GM23338 (cell line): Measurements from ENCODE around the gene AVP. TPM values are rescaled to one million over a fixed set of nuclear protein-coding genes. Genes with fewer than 3 reads are reported as not detected.

Experiments used
- ATAC-seq: fragments of 200-7000 bp; cut with Tn5 transposase; 3 replicates; pipeline ENCODE4 v1.9.1; 2020
- DNase-seq: peaks from one replicate; pipeline ENCODE4 v3.0.0-alpha.2; 2015; ENCODE audit warnings: low spot score
- H2AFZ ChIP-seq: fragments of 200-600 bp; sonication (generic); 2 replicates; pipeline ENCODE4 v1.8.0; 2016; ENCODE audit warnings: antibody characterized with exemption, mild to moderate bottlenecking, moderate library complexity
- H3F3A ChIP-seq: fragments of 200-600 bp; sonication (generic); replicated peaks from 2 replicates; pipeline ENCODE4 v1.8.0; 2017; ENCODE audit warnings: antibody characterized with exemption, mixed run types, low read depth
- H3K27ac ChIP-seq: fragments of 200-600 bp; sonication (generic); 2 replicates; pipeline ENCODE4 v1.6.1; 2016; ENCODE audit warnings: low read depth
- H3K27me3 ChIP-seq: fragments of 200-600 bp; sonication (generic); 2 replicates; pipeline ENCODE4 v1.8.0; 2016; ENCODE audit warnings: mild to moderate bottlenecking, mixed run types, moderate library complexity; ENCODE audit not compliant: insufficient read depth
- H3K36me3 ChIP-seq: fragments of 200-600 bp; sonication (generic); 2 replicates; pipeline ENCODE4 v1.8.0; 2016; ENCODE audit warnings: mild to moderate bottlenecking; ENCODE audit not compliant: insufficient read depth
- H3K4me1 ChIP-seq: fragments of 200-600 bp; sonication (generic); 2 replicates; pipeline ENCODE4 v1.8.0; 2016; ENCODE audit warnings: mild to moderate bottlenecking, moderate library complexity; ENCODE audit not compliant: insufficient read depth
- H3K4me2 ChIP-seq: fragments of 200-600 bp; sonication (generic); 2 replicates; pipeline ENCODE4 v1.7.1; 2017; ENCODE audit warnings: mixed run types
- H3K4me3 ChIP-seq: fragments of 200-600 bp; sonication (generic); 2 replicates; pipeline ENCODE4 v1.6.1; 2016; ENCODE audit warnings: mixed run types
- H3K79me2 ChIP-seq: fragments of 200-600 bp; sonication (generic); replicated peaks from 2 replicates; pipeline ENCODE4 v1.8.0; 2017; ENCODE audit warnings: mild to moderate bottlenecking; ENCODE audit not compliant: insufficient read depth
- H3K9me2 ChIP-seq: fragments of 200-600 bp; sonication (generic); 2 replicates; pipeline ENCODE4 v1.8.0; 2017; ENCODE audit not compliant: insufficient read depth
- H4K20me1 ChIP-seq: fragments of 200-600 bp; sonication (generic); replicated peaks from 2 replicates; pipeline ENCODE4 v1.8.0; 2017; ENCODE audit warnings: mild to moderate bottlenecking; ENCODE audit not compliant: insufficient read depth
- H3K27ac Mint-ChIP-seq: 2 replicates; pipeline ENCODE4 v1.8.0; 2020; ENCODE audit warnings: inconsistent platforms, mild to moderate bottlenecking, moderate library complexity, mixed read lengths
- H3K27me3 Mint-ChIP-seq: 3 replicates; pipeline ENCODE4 v1.8.0; 2022; ENCODE audit warnings: low read depth, mild to moderate bottlenecking, moderate library complexity, mixed read lengths, inconsistent platforms; ENCODE audit not compliant: insufficient read depth, poor library complexity
- H3K36me3 Mint-ChIP-seq: 3 replicates; pipeline ENCODE4 v1.8.0; 2021; ENCODE audit warnings: low read depth, mild to moderate bottlenecking, inconsistent platforms, moderate library complexity, mixed read lengths
- H3K4me1 Mint-ChIP-seq: 3 replicates; pipeline ENCODE4 v1.8.0; 2020; ENCODE audit warnings: mild to moderate bottlenecking, inconsistent platforms, mixed read lengths
- H3K4me3 Mint-ChIP-seq: 3 replicates; pipeline ENCODE4 v1.8.0; 2021; ENCODE audit warnings: moderate library complexity, mild to moderate bottlenecking, inconsistent platforms, mixed read lengths
- H3K9me3 Mint-ChIP-seq: 3 replicates; pipeline ENCODE4 v1.8.0; 2020; ENCODE audit warnings: moderate library complexity, mild to moderate bottlenecking, inconsistent platforms, mixed read lengths
- ETS1 ChIP-seq: IDR thresholded peaks from 2 replicates; pipeline ENCODE4 v1.6.1; 2016; ENCODE audit warnings: antibody characterized with exemption
- EZH2 ChIP-seq: fragments of 200-600 bp; sonication (generic); IDR thresholded peaks from one replicate; pipeline ENCODE4 v1.8.0; 2017; ENCODE audit warnings: antibody characterized with exemption, mild to moderate bottlenecking, low read depth; ENCODE audit not compliant: unreplicated experiment
- JUNB ChIP-seq: IDR thresholded peaks from one replicate; pipeline ENCODE4 v1.6.1; 2016; ENCODE audit warnings: antibody characterized with exemption; ENCODE audit not compliant: unreplicated experiment
- STAT1 ChIP-seq: IDR thresholded peaks from one replicate; pipeline ENCODE4 v1.6.1; 2016; ENCODE audit warnings: antibody characterized with exemption; ENCODE audit not compliant: unreplicated experiment
- ZNF462 ChIP-seq: fragments of 250-450 bp; sonication (Bioruptor Pico); IDR thresholded peaks from 2 replicates; pipeline ENCODE4 v1.5.0; 2020; ENCODE audit warnings: mild to moderate bottlenecking, moderate library complexity
- polyA plus RNA-seq: library from polyadenylated mRNA; unstranded; fragments of >200 nt; fragmentation: Nextera tagmentation; extraction: Ambion mirVana; gene quantifications from 2 replicates; pipeline ENCODE4 v1.2.1, GENCODE V29; 2016
- total RNA-seq: library from RNA; depleted of rRNA; stranded (reverse); fragments of >200 nt; shearing (Covaris generic); gene quantifications from 2 replicates; pipeline ENCODE4 v1.2.3, GENCODE V29; 2014

AVP gene
- total and polyA plus RNA-seq, 2 experiments from 2014 or later = 0.60 TPM; not detected in 1

- TF ChIP-seq ZNF462 (no peak), ETS1 (no peak), EZH2 (no peak)
Observed at GRCh38 chr20:3068075-3068474, 16.4 kb downstream of the AVP start (continued).

- no peaks in the 10 kb centered on the region for H3K79me2 ChIP-seq
- H3K27me3 ChIP-seq = peaks cover 20% of the 10 kb centered on the region
- H3K4me3 ChIP-seq = no peak overlapping the region
- no peak for DNase-seq
- H3K9me2 ChIP-seq = no peaks in the 10 kb centered on the region
- Mint-ChIP-seq H3K4me1 (peaks cover 2% of the 10 kb centered on the region), H3K9me3 (no peaks in the 10 kb centered on the region), H3K27ac (no peak overlapping the region), H3K4me3 (no peak overlapping the region), H3K36me3 (no peaks in the 10 kb centered on the region), H3K27me3 (peaks cover 19% of the 10 kb centered on the region)
- H3K4me2 ChIP-seq = no peak overlapping the region
- H3F3A ChIP-seq = 0 out of 2 replicates have a peak, but pooled peaks cover 3% of the 10 kb centered on the region
- peaks cover under 1% of the 10 kb centered on the region; the same call in 1 of the 2 replicates for H3K4me1 ChIP-seq
- ATAC-seq = no peak
- H2AFZ ChIP-seq = no peak overlapping the region
- no peak overlapping the region for H3K27ac ChIP-seq
- H4K20me1 ChIP-seq = no peaks in the 10 kb centered on the region
- H3K36me3 ChIP-seq = no peaks in the 10 kb centered on the region
- TF ChIP-seq ETS1 (no peak), STAT1 (no peak), JUNB (no peak), ZNF462 (no peak)
Observed at GRCh38 chr20:3067139-3068014, 17.1 kb downstream of the AVP start.
